RWPE1 (cell line): Measurements from ENCODE around the gene APRT.

Source experiments
- CTCF ChIA-PET: fragments of 350-600 bp; sonication (Branson Sonifier 250); formaldehyde crosslinking; extraction: SDS; loops from one replicate; lab custom pipeline; 2021; lab: Yijun Ruan, JAX
- POLR2A ChIA-PET: fragments of 400-600 bp; formaldehyde crosslinking; extraction: SDS; loops from one replicate; lab custom pipeline; 2020; ENCODE audit warnings: antibody characterized with exemption; ENCODE audit not compliant: low non-redundant PET; lab: Yijun Ruan, JAX
- DNase-seq: peaks from one replicate; pipeline ENCODE4 v3.0.0; 2012; ENCODE audit warnings: low spot score
- H3K27ac ChIP-seq: fragments of 450-650 bp; 2 replicates; pipeline ENCODE4 v1.5.1; 2017
- CTCF ChIP-seq: fragments of 450-650 bp; conservative IDR thresholded peaks from 2 replicates; pipeline ENCODE4 v1.5.1; 2017; ENCODE audit warnings: low read depth, mild to moderate bottlenecking

APRT gene

GRCh38 chr16:88856122-88856827 lies 44.5 kb upstream of the APRT start:
- DNase-seq = peak; percentile 11
- POLR2A ChIA-PET = no interaction called here
- peak overlapping the region; percentile 74 for H3K27ac ChIP-seq
- no peak for TF ChIP-seq CTCF
- CTCF ChIA-PET = interaction anchor here (1.6 kb wide), 1 partner anchor 17 kb away, joined by 7 read pairs; no protein-coding TSS in a partner anchor

GRCh38 chr16:88855736-88856121 lies 44.0 kb upstream of the APRT start:
- no peak for TF ChIP-seq CTCF
- ChIA-PET CTCF (no interaction called here), POLR2A (no interaction called here)

GRCh38 chr16:88855176-88855575 lies 43.4 kb upstream of the APRT start:
- no peak for DNase-seq
- ChIA-PET CTCF (no interaction called here), POLR2A (interaction anchor here (0.7 kb wide), 1 partner anchor 60 kb away, joined by 3 read pairs; no protein-coding TSS in a partner anchor)
- TF ChIP-seq CTCF = no peak
- H3K27ac ChIP-seq = peak overlapping the region; percentile 74

More at GRCh38 chr16:88855736-88856121, 44.0 kb upstream of the APRT start:
- peak overlapping the region; percentile 74 for H3K27ac ChIP-seq
- no peak for DNase-seq

GRCh38 chr16:88854306-88855111 lies 42.8 kb upstream of the APRT start:
- H3K27ac ChIP-seq = peak overlapping the region; percentile 74
- POLR2A ChIA-PET = interaction anchor here (0.7 kb wide), 1 partner anchor 60 kb away, joined by 3 read pairs; no protein-coding TSS in a partner anchor
- TF ChIP-seq CTCF = no peak
- no peak for DNase-seq
- CTCF ChIA-PET = interaction anchor here (0.8 kb wide), 1 partner anchor 69 kb away, joined by 3 read pairs; the partner anchor contains the start of gene PIEZO1

GRCh38 chr16:88853325-88853941 lies 41.7 kb upstream of the APRT start:
- peak overlapping the region; percentile 74 for H3K27ac ChIP-seq
- no peak for TF ChIP-seq CTCF
- no peak for DNase-seq
- CTCF ChIA-PET = interaction anchor here (0.8 kb wide), 1 partner anchor 68 kb away, joined by 3 read pairs; the partner anchor contains the start of gene PIEZO1
- POLR2A ChIA-PET = no interaction called here

GRCh38 chr16:88851616-88852015 lies 39.9 kb upstream of the APRT start:
- no peak for TF ChIP-seq CTCF
- no peak overlapping the region for H3K27ac ChIP-seq
- ChIA-PET CTCF (interaction anchor here (0.6 kb wide), 1 partner anchor 41 kb away, joined by 4 read pairs; no protein-coding TSS in a partner anchor), POLR2A (no interaction called here)
- no peak for DNase-seq
